GM12878 (cell line): ENCODE measurements around the gene MYO15A. TPM values are rescaled to one million over a fixed set of nuclear protein-coding genes. Genes with fewer than 3 reads are reported as not detected.

Experiments
- ATAC-seq: fragments of 200-7000 bp; cut with Tn5 transposase; 3 replicates; pipeline ENCODE4 v1.9.1; 2020; ENCODE audit warnings: mild to moderate bottlenecking, moderate library complexity
- BruUV-seq: library from RNA; stranded (reverse); fragments of 400-500 nt; replicated peaks from 2 replicates; lab custom pipeline; 2021; lab: Mats Ljungman, UMichigan
- CTCF ChIA-PET: fragments of 300-600 bp; sonication (Branson Sonifier 250); formaldehyde crosslinking; extraction: SDS; loops from one replicate; lab custom pipeline; 2021; ENCODE audit warnings: inconsistent platforms; lab: Yijun Ruan, JAX
- POLR2A ChIA-PET: fragments of 350-600 bp; formaldehyde crosslinking; extraction: SDS; loops from one replicate; lab custom pipeline; 2021; ENCODE audit warnings: inconsistent platforms; lab: Charles Lee
- RAD21 ChIA-PET: fragments of 300-600 bp; sonication (Branson Sonifier 250); formaldehyde crosslinking; loops from one replicate; lab custom pipeline; 2023; ENCODE audit warnings: antibody characterized with exemption; ENCODE audit not compliant: unreplicated experiment; lab: Charles Lee
- SMC1A ChIA-PET: fragments of 300-600 bp; sonication (Branson Sonifier 250); formaldehyde crosslinking; loops from one replicate; lab custom pipeline; 2023; ENCODE audit not compliant: unreplicated experiment, uncharacterized antibody; lab: Charles Lee
- DNase-seq: peaks from one replicate; pipeline ENCODE4 v3.0.0-alpha.2; 2011; ENCODE audit warnings: low read depth, low spot score
- FAIRE-seq: peaks from 3 replicates; lab custom pipeline; 2011; peaks lifted over from hg19 to GRCh38; lab: Jason Lieb, UNC
- H2AFZ ChIP-seq: 2 replicates; pipeline ENCODE4 v1.6.0; 2011; ENCODE audit warnings: low read depth, low read length, control low read depth; ENCODE audit not compliant: control insufficient read depth
- H3K27ac ChIP-seq: 2 replicates; pipeline ENCODE4 v1.5.1; 2011; ENCODE audit warnings: control low read depth; ENCODE audit not compliant: control insufficient read depth, insufficient read depth
- H3K27me3 ChIP-seq, 2 experiments: replicated peaks in 1 of 2; 2 replicates each; pipeline versions ENCODE4 v1.6.0 to v1.6.1; 2011; ENCODE audit warnings: low read length in 1 of 2; ENCODE audit not compliant: control insufficient read depth in 2 of 2, insufficient read depth in 2 of 2
- H3K36me3 ChIP-seq, 2 experiments: 2 replicates each; pipeline ENCODE4 v1.5.1; 2011; ENCODE audit warnings: low read length in 1 of 2; ENCODE audit not compliant: control insufficient read depth in 2 of 2, insufficient read depth in 2 of 2
- H3K4me1 ChIP-seq: 2 replicates; pipeline ENCODE4 v1.6.1; 2011; ENCODE audit warnings: mild to moderate bottlenecking, low read length, moderate library complexity, mixed read lengths; ENCODE audit not compliant: control insufficient read depth, insufficient read depth
- H3K4me2 ChIP-seq: 2 replicates; pipeline ENCODE4 v1.6.0; 2011; ENCODE audit warnings: control low read depth; ENCODE audit not compliant: control insufficient read depth, insufficient read depth
- H3K4me3 ChIP-seq: fragments of 200-600 bp; sonication (generic); 2 replicates; pipeline ENCODE4 v1.5.1; 2016
- H3K79me2 ChIP-seq: 2 replicates; pipeline ENCODE4 v1.6.0; 2011; ENCODE audit warnings: low read length; ENCODE audit not compliant: control insufficient read depth, insufficient read depth
- H3K9ac ChIP-seq: 2 replicates; pipeline ENCODE4 v1.8.0; 2011; ENCODE audit warnings: low read length, control low read depth, mixed read lengths; ENCODE audit not compliant: control insufficient read depth, insufficient read depth
- H3K9me3 ChIP-seq: replicated peaks from 3 replicates; pipeline ENCODE4 v1.5.1; 2011; ENCODE audit warnings: mild to moderate bottlenecking, low read length; ENCODE audit not compliant: control insufficient read depth, insufficient read depth
- H4K20me1 ChIP-seq: 2 replicates; pipeline ENCODE4 v1.6.0; 2011; ENCODE audit not compliant: control insufficient read depth, insufficient read depth
- CBFB ChIP-seq: IDR thresholded peaks from 2 replicates; pipeline ENCODE4 v1.6.1; 2016; ENCODE audit warnings: antibody characterized with exemption, low read depth
- CREM ChIP-seq: IDR thresholded peaks from 2 replicates; pipeline ENCODE4 v1.6.1; 2014; ENCODE audit warnings: antibody characterized with exemption, low read depth
- CTCF ChIP-seq, 3 experiments: IDR thresholded peaks in 2 of 3; conservative IDR thresholded peaks in 1 of 3; 2 replicates each; pipeline ENCODE4 v1.5.1; 2011; ENCODE audit warnings: low read depth in 3 of 3, low read length in 3 of 3, mild to moderate bottlenecking in 3 of 3, control low read depth in 2 of 3, moderate library complexity in 2 of 3, inconsistent platforms in 1 of 3, mixed read lengths in 1 of 3; ENCODE audit not compliant: control insufficient read depth in 2 of 3, insufficient read depth in 1 of 3; ENCODE audit errors: extremely low read depth in 1 of 3
- GABPA ChIP-seq: IDR thresholded peaks from 2 replicates; pipeline ENCODE4 v1.6.1; 2014; ENCODE audit warnings: antibody characterized with exemption, low read depth, mild to moderate bottlenecking, inconsistent platforms
- NR2C1 ChIP-seq: fragments of 450-650 bp; IDR thresholded peaks from 2 replicates; pipeline ENCODE4 v1.6.1; 2017; ENCODE audit warnings: antibody characterized with exemption, mild to moderate bottlenecking, moderate library complexity
- POLR2AphosphoS2 ChIP-seq: IDR thresholded peaks from 2 replicates; pipeline ENCODE4 v1.6.1; 2011; ENCODE audit warnings: low read depth, mild to moderate bottlenecking, low read length, improper control_type of control experiment, moderate library complexity
- RAD51 ChIP-seq: fragments of 450-650 bp; IDR thresholded peaks from 2 replicates; pipeline ENCODE4 v1.6.1; 2016; ENCODE audit warnings: moderate library complexity, mild to moderate bottlenecking, inconsistent platforms
- USF2 ChIP-seq: IDR thresholded peaks from 2 replicates; pipeline ENCODE4 v1.6.1; 2011; ENCODE audit warnings: low read depth, low read length, improper control_type of control experiment, borderline replicate concordance
- ZBTB40 ChIP-seq: fragments of 450-650 bp; IDR thresholded peaks from 2 replicates; pipeline ENCODE4 v1.6.1; 2016; ENCODE audit warnings: mild to moderate bottlenecking, moderate library complexity, borderline replicate concordance
- WGBS: methylation state at CpG from one replicate; pipeline ENCODE4 v1.1.6; 2016; ENCODE audit warnings: low lambda C conversion rate; ENCODE audit not compliant: insufficient replicate concordance, insufficient coverage; ENCODE audit errors: missing lambda C conversion rate; 5-methylcytosine and 5-hydroxymethylcytosine counted together
- in situ Hi-C: fragments of 300-500 bp; cut with MboI; formaldehyde crosslinking; loops from 9 replicates; pipeline ENCODE4 v1.14.3; 2018; ENCODE audit warnings: mixed read lengths
- intact Hi-C: fragments of 100-400 bp; cut with micrococcal nuclease; formaldehyde crosslinking; loops from one replicate; pipeline ENCODE4 v1.14.2; 2022; ENCODE audit not compliant: unreplicated experiment
- polyA plus RNA-seq, 11 experiments: library from polyadenylated mRNA; depleted of rRNA in 4 of 11; unstranded in 6 of 11; stranded (reverse) in 5 of 11; fragments of >200 nt; fragmentation: Nextera tagmentation in 4 of 11; fragmentation: Illumina TruSeq in 1 of 11; extraction: Ambion mirVana in 4 of 11; extraction: Trizol in 1 of 11; gene quantifications; 1 replicate in 1 of 11; 2 replicates in 10 of 11; pipeline versions ENCODE4 v1.2.1 to v1.2.3, GENCODE V29; 2011 to 2016; ENCODE audit warnings: inconsistent platforms in 2 of 11, missing spikeins in 2 of 11, low read depth in 1 of 11
- total RNA-seq, 4 experiments: library from RNA; depleted of rRNA in 3 of 4; stranded (reverse); fragments of >200 nt in 3 of 4; fragmentation: Illumina TruSeq in 1 of 4; extraction: Trizol in 1 of 4; gene quantifications; 2 replicates each; pipeline versions ENCODE4 v1.2.1 to v1.2.3, GENCODE V29; 2013 to 2021
- TF ChIP-seq, protein P1 (sequence below): IDR thresholded peaks from 2 replicates; pipeline ENCODE4 v1.6.1; 2012; ENCODE audit warnings: low read depth, low read length, improper control_type of control experiment

Gene MYO15A
- total and polyA plus RNA-seq, 10 of the 15 experiments (the other 5 are each of a cell fraction or from before 2014, with no cell fraction given) = 0.03 to 0.77 (median 0.21) TPM; not detected in 4

- TF ChIP-seq CTCF (IDR thresholded peaks at IDR 0.05 in 2 of 3, conservative IDR thresholded peaks at IDR 0.05 in 1 of 3; ENCODE audit: control insufficient read depth in 2 of 3, extremely low read depth in 1 of 3, insufficient read depth in 1 of 3, low read depth in 3 of 3, low read length in 3 of 3) = peak; percentile 35 to 54 (median 45); a peak in 5 of 6 replicates
- TF ChIP-seq POLR2AphosphoS2 = peak; percentile 57; the same call in 1 of the 2 replicates
- TF ChIP-seq GABPA = no peak
- no peak for TF ChIP-seq USF2
Observed at GRCh38 chr17:18183334-18184142, 75.0 kb downstream of the MYO15A start, which contains the start of gene ALKBH5 (continued).

- WGBS = 1% methylated on average over 90 of the region's 92 CpGs
- no TSS peak for BruUV-seq
- Histone ChIP-seq H3K4me2 (peak overlapping the region; percentile 95), H3K4me1 (peaks cover 11% of the 10 kb centered on the region), H3K27me3 (no peaks in the 10 kb centered on the region), H3K4me3 (peak overlapping the region; percentile 83), H3K9me3 (no peaks in the 10 kb centered on the region), H2AFZ (peak overlapping the region; percentile 49), H3K36me3 (peaks cover 0 to 11% of the 10 kb centered on the region in 2 experiments; a peak in 3 of 4 replicates), H4K20me1 (peaks cover 16% of the 10 kb centered on the region; the same call in 1 of the 2 replicates), H3K27ac (peak overlapping the region; percentile 97), H3K9ac (peak overlapping the region; percentile 89), H3K79me2 (peaks cover 56% of the 10 kb centered on the region)
- DNase-seq (no peak), FAIRE-seq (no peak), ATAC-seq (peak; percentile 12)
- intact Hi-C loops = loop anchor here (5.0 kb wide), 2 partner anchors 43 to 133 kb away; partner anchors contain the start of genes LLGL1 and SMCR8
- RAD21 ChIA-PET = interaction anchor here (1.9 kb wide), 1 partner anchor 39 kb away, joined by 10 read pairs; no protein-coding TSS in a partner anchor
- POLR2A ChIA-PET = interaction anchor here (0.6 to 4.3 kb wide), 2 partner anchors 18 to 24 kb away, joined by 3 to 23 read pairs; no protein-coding TSS in a partner anchor
- SMC1A ChIA-PET = interaction anchor here (1.0 kb wide), 1 partner anchor 44 kb away, joined by 4 read pairs; no protein-coding TSS in a partner anchor
- in situ Hi-C loops = no loop called here
- CTCF ChIA-PET = interaction anchor here (0.6 to 3.6 kb wide), 3 partner anchors 39 to 436 kb away, joined by 3 to 27 read pairs (median 4); no protein-coding TSS in a partner anchor
- no peak for TF ChIP-seq CBFB
- TF ChIP-seq, protein P1, sequence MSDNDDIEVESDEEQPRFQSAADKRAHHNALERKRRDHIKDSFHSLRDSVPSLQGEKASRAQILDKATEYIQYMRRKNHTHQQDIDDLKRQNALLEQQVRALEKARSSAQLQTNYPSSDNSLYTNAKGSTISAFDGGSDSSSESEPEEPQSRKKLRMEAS = no peak
- TF ChIP-seq NR2C1 = no peak
- TF ChIP-seq RAD51 = no peak
- TF ChIP-seq ZBTB40 = no peak
- TF ChIP-seq CREM = peak; percentile 68
Observed at GRCh38 chr17:18184143-18185031, 75.8 kb downstream of the MYO15A start.
